Activated T-cell treated with anti-CD3 and anti-CD28 coated beads, Interleukin-2, amount 50 U/mL, for 24 hours (primary cell): ENCODE data around the gene GPR32.
"Not testable (repeated sequence)": the region's sequence is repeated elsewhere in the genome, so short reads cannot be mapped to it uniquely, and the experiment has no call there.

Experiments
- DNase-seq: peaks from one replicate; pipeline ENCODE4 v3.0.0-alpha.2; 2020
- H3K27ac Mint-ChIP-seq: 2 replicates; pipeline ENCODE4 v1.8.0; 2020; ENCODE audit warnings: mild to moderate bottlenecking, mixed read lengths
- H3K27me3 Mint-ChIP-seq: 2 replicates; pipeline ENCODE4 v1.8.0; 2020; ENCODE audit warnings: mixed read lengths
- H3K36me3 Mint-ChIP-seq: 2 replicates; pipeline ENCODE4 v1.8.0; 2020; ENCODE audit warnings: low read depth, mixed read lengths
- H3K4me1 Mint-ChIP-seq: 2 replicates; pipeline ENCODE4 v1.8.0; 2020; ENCODE audit warnings: low read depth, mixed read lengths
- H3K4me3 Mint-ChIP-seq: 2 replicates; pipeline ENCODE4 v1.8.0; 2020; ENCODE audit warnings: mild to moderate bottlenecking, moderate library complexity, mixed read lengths
- H3K9me3 Mint-ChIP-seq: 2 replicates; pipeline ENCODE4 v1.8.0; 2020; ENCODE audit warnings: mixed read lengths

GPR32 gene

DNA sequence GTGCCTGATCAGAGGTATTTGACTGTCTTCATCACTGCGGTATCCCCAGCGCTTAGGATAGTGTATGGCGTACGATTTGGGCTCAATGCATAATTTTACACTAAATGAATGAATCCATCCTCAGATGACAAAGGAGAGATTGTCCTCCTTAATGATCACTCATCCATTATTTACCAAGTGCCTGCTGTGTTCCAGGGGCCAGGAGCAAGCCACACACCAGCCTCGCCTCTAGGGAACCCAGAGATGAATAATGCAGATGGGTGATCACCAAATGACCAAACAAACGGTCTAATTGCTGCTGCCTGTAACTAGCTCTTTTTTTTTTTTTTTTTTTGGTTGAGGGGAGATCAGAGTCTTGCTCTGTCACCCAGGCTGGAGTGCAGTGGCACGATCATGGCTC, 5.9 kb upstream of the GPR32 start:
- no peaks in the 10 kb centered on the region for H3K36me3 Mint-ChIP-seq
- H3K27ac Mint-ChIP-seq = no peak overlapping the region
- no peak overlapping the region for H3K4me3 Mint-ChIP-seq
- peaks cover 30% of the 10 kb centered on the region for H3K27me3 Mint-ChIP-seq
- H3K9me3 Mint-ChIP-seq = peaks cover 4% of the 10 kb centered on the region
- no peaks in the 10 kb centered on the region for H3K4me1 Mint-ChIP-seq
- DNase-seq = no peak

GRCh38 chr19:50766746-50767145, 3.5 kb upstream of the GPR32 start:
- H3K4me1 Mint-ChIP-seq, H3K9me3 Mint-ChIP-seq, H3K36me3 Mint-ChIP-seq, H3K27ac Mint-ChIP-seq, DNase-seq, H3K4me3 Mint-ChIP-seq: not testable (repeated sequence)
- peaks cover 32% of the 10 kb centered on the region for H3K27me3 Mint-ChIP-seq

GRCh38 chr19:50767263-50767662, 3.0 kb upstream of the GPR32 start:
- H3K9me3 Mint-ChIP-seq, DNase-seq, H3K4me3 Mint-ChIP-seq, H3K4me1 Mint-ChIP-seq, H3K27ac Mint-ChIP-seq, H3K36me3 Mint-ChIP-seq: not testable (repeated sequence)
- H3K27me3 Mint-ChIP-seq = peaks cover 32% of the 10 kb centered on the region

- H3K27ac Mint-ChIP-seq = no peak overlapping the region
- H3K27me3 Mint-ChIP-seq = peaks cover 36% of the 10 kb centered on the region
- no peak overlapping the region for H3K4me3 Mint-ChIP-seq
- H3K9me3 Mint-ChIP-seq = no peaks in the 10 kb centered on the region
- DNase-seq = no peak
- H3K36me3 Mint-ChIP-seq = no peaks in the 10 kb centered on the region
- no peaks in the 10 kb centered on the region for H3K4me1 Mint-ChIP-seq
These were observed 2.0 kb upstream of the GPR32 start for GRCh38 chr19:50768277-50768676.

GRCh38 chr19:50770888-50771287, 624 bp downstream of the GPR32 start:
- Mint-ChIP-seq H3K4me3 (no peak overlapping the region), H3K9me3 (no peaks in the 10 kb centered on the region), H3K36me3 (no peaks in the 10 kb centered on the region), H3K27ac (no peak overlapping the region), H3K4me1 (no peaks in the 10 kb centered on the region), H3K27me3 (peaks cover 46% of the 10 kb centered on the region)
- no peak for DNase-seq

DNA sequence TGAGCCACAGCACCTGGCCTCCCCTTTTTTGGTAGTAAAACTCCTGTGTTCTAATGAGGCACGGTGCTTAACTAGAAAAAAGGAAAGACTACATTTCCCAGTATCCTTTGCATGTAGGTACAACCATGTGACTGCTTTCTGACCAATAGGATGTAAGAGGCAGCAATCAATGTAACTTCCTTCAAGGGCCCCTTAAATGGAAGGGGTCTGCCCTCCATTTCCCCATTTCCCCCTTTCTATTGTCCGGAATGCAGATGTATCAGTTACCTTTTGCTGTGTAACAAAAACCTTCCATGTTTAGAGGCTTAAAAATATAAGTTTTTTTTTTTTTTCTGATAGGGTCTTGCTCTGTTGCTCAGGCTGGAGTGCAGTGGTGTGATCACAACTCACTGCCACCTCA, 2.2 kb downstream of the GPR32 start:
- no peaks in the 10 kb centered on the region for H3K9me3 Mint-ChIP-seq
- no peaks in the 10 kb centered on the region for H3K36me3 Mint-ChIP-seq
- DNase-seq = no peak
- no peak overlapping the region for H3K27ac Mint-ChIP-seq
- no peak overlapping the region for H3K4me3 Mint-ChIP-seq
- H3K27me3 Mint-ChIP-seq = peaks cover 50% of the 10 kb centered on the region
- no peaks in the 10 kb centered on the region for H3K4me1 Mint-ChIP-seq

GRCh38 chr19:50772912-50773311, 2.6 kb downstream of the GPR32 start:
- H3K36me3 Mint-ChIP-seq, DNase-seq, H3K4me3 Mint-ChIP-seq, H3K27ac Mint-ChIP-seq, H3K9me3 Mint-ChIP-seq, H3K4me1 Mint-ChIP-seq: not testable (repeated sequence)
- peaks cover 55% of the 10 kb centered on the region for H3K27me3 Mint-ChIP-seq

DNA sequence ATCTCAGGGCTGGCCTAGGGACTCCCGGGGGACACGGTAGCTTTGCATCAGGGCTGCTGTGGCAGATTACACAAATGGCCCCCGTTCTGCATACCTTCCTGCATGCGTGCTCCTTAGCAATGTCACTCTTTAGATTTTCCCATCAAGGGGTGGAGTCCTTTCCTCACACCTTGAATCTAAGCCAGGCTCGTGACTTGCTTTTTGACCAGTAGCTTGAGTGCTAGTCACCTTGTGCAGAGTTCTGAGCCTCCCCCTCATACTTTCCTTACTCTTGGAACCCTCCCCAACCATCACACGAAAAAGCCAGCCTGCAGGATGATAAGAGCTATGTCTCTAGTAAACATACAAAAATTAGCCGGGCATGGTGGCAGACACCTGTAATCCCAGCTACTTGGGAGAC, 3.2 kb downstream of the GPR32 start:
- not testable (repeated sequence) for H3K4me1 Mint-ChIP-seq, H3K27ac Mint-ChIP-seq, H3K4me3 Mint-ChIP-seq, DNase-seq, H3K9me3 Mint-ChIP-seq, H3K36me3 Mint-ChIP-seq
- peaks cover 56% of the 10 kb centered on the region for H3K27me3 Mint-ChIP-seq

DNA sequence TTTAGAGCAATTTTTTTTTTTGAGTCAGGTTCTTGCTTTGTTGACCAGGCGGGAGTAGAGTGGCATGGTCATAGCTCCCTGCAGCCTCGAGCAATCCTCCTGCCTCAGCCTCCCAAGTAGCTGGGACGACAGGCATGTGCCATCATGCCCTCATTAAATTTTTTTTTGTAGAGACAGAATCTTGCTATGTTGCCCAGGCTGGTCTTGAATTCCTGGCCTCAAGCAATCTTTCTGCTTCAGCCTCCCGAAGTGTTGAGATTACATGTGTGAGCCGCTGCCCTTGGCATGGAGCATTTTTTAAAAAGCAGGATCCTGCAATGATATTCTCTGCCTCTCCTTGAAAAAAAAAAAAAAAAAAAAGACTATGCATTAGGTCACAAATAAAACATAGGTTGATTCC, 5.9 kb downstream of the GPR32 start:
- no peak for DNase-seq
- Mint-ChIP-seq H3K4me3 (no peak overlapping the region), H3K27me3 (peaks cover 78% of the 10 kb centered on the region), H3K27ac (no peak overlapping the region), H3K4me1 (peaks cover 6% of the 10 kb centered on the region), H3K36me3 (no peaks in the 10 kb centered on the region), H3K9me3 (no peaks in the 10 kb centered on the region)

- Mint-ChIP-seq H3K27me3 (peaks cover 88% of the 10 kb centered on the region), H3K4me3 (no peak overlapping the region), H3K9me3 (no peaks in the 10 kb centered on the region), H3K36me3 (no peaks in the 10 kb centered on the region), H3K27ac (no peak overlapping the region), H3K4me1 (peaks cover 6% of the 10 kb centered on the region)
- DNase-seq = no peak
These were observed 7.0 kb downstream of the GPR32 start for GRCh38 chr19:50777261-50777660.

GRCh38 chr19:50777830-50778303, 7.6 kb downstream of the GPR32 start:
- no peak for DNase-seq
- no peak overlapping the region for H3K27ac Mint-ChIP-seq
- no peak overlapping the region for H3K4me3 Mint-ChIP-seq
- no peaks in the 10 kb centered on the region for H3K9me3 Mint-ChIP-seq
- no peaks in the 10 kb centered on the region for H3K36me3 Mint-ChIP-seq
- peaks cover 6% of the 10 kb centered on the region for H3K4me1 Mint-ChIP-seq
- peaks cover 90% of the 10 kb centered on the region for H3K27me3 Mint-ChIP-seq

GRCh38 chr19:50778906-50779430, 8.7 kb downstream of the GPR32 start:
- H3K9me3 Mint-ChIP-seq = no peaks in the 10 kb centered on the region
- peaks cover 8% of the 10 kb centered on the region for H3K4me1 Mint-ChIP-seq
- no peak for DNase-seq
- no peak overlapping the region for H3K27ac Mint-ChIP-seq
- no peak overlapping the region for H3K4me3 Mint-ChIP-seq
- H3K36me3 Mint-ChIP-seq = no peaks in the 10 kb centered on the region
- peaks cover 87% of the 10 kb centered on the region for H3K27me3 Mint-ChIP-seq

DNA sequence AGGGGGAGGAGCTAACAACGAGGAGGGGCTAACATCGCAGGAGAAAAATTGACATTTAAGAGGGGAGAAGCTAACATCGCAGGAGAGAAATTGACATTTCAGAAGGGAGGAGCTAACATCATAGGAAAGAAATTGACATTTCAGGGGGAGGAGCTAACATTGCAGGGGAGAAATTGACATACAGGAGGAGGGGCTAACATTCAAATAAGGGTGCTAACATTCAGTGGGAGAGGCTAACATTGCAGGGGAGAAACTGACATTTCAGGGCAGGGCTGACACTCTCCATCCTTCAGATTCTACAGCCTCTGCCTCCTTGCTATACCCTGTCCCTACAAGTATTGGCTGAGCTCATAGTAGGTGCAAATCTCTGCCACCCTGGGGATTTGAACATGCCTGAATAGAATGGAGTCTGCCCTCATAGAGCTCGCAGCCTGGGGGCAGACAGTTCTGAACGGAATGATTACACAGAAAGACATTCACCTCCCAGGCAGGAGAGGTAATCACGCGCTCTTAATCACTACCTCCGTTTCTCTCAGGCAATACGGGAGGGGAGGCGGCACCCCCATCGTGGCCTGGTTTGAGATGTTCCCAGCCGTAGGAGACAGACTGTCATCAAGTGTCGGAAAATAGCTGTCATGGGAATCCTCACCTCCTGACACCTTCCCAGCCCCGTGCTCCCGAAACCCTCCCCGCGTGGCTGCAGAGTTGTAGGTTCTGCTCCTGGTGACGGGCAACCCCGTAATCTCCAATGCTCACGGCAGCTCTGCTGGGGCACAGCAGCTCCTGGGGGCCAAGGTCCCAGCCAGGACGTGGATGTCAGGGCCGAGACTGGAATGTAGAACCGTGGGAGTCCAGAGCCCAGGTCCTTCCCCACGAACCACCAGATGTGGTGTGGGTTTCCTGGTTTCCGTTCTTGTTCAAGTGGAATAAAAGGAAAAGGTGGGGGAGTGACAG, 9.5 kb downstream of the GPR32 start:
- H3K27ac Mint-ChIP-seq = no peak overlapping the region
- H3K4me3 Mint-ChIP-seq = no peak overlapping the region
- H3K4me1 Mint-ChIP-seq = peaks cover 8% of the 10 kb centered on the region

GRCh38 chr19:50780753-50781435, 10.6 kb downstream of the GPR32 start:
- Mint-ChIP-seq H3K9me3 (no peaks in the 10 kb centered on the region), H3K27ac (no peak overlapping the region), H3K36me3 (no peaks in the 10 kb centered on the region), H3K4me3 (no peak overlapping the region), H3K4me1 (peaks cover 8% of the 10 kb centered on the region), H3K27me3 (peaks cover 72% of the 10 kb centered on the region)
- no peak for DNase-seq

More for the DNA sequence above, 9.5 kb downstream of the GPR32 start:
- Mint-ChIP-seq H3K36me3 (no peaks in the 10 kb centered on the region), H3K9me3 (no peaks in the 10 kb centered on the region), H3K27me3 (peaks cover 82% of the 10 kb centered on the region)
- DNase-seq = no peak

GRCh38 chr19:50783848-50784152, 13.5 kb downstream of the GPR32 start:
- not testable (repeated sequence) for H3K9me3 Mint-ChIP-seq, DNase-seq, H3K4me3 Mint-ChIP-seq, H3K36me3 Mint-ChIP-seq, H3K4me1 Mint-ChIP-seq
- H3K27ac Mint-ChIP-seq = peak overlapping the region; percentile 50
- peaks cover 44% of the 10 kb centered on the region for H3K27me3 Mint-ChIP-seq
